IMR-90 (cell line): ENCODE data around the gene IGF2R. TPM values are rescaled to one million over a fixed set of nuclear protein-coding genes. Genes with fewer than 3 reads are reported as not detected.

Source experiments
- ATAC-seq: fragments of 200-7000 bp; cut with Tn5 transposase; 2 replicates; pipeline ENCODE4 v1.9.1; 2020; ENCODE audit warnings: low read depth, mild to moderate bottlenecking, moderate library complexity
- BruUV-seq: library from RNA; stranded (reverse); fragments of 400-500 nt; replicated peaks from 2 replicates; lab custom pipeline; 2021; lab: Mats Ljungman, UMichigan
- CTCF ChIA-PET: fragments of 300-600 bp; formaldehyde crosslinking; extraction: SDS; loops from one replicate; lab custom pipeline; 2021; ENCODE audit warnings: antibody characterized with exemption; lab: Yijun Ruan, JAX
- POLR2A ChIA-PET: fragments of 300-600 bp; sonication (Branson Sonifier 250); formaldehyde crosslinking; loops from one replicate; lab custom pipeline; 2022; ENCODE audit warnings: antibody characterized with exemption; ENCODE audit not compliant: unreplicated experiment; lab: Charles Lee
- DNase-seq: peaks from one replicate; pipeline ENCODE4 v3.0.0; 2013
- H2AFZ ChIP-seq: replicated peaks from 2 replicates; pipeline ENCODE3; 2013; ENCODE audit warnings: low read length, mild to moderate bottlenecking; ENCODE audit not compliant: poor library complexity
- H2AK5ac ChIP-seq: 2 replicates; pipeline ENCODE4 v1.6.1; 2013; ENCODE audit warnings: low read depth, low read length, inconsistent platforms
- H2AK9ac ChIP-seq: replicated peaks from 2 replicates; pipeline ENCODE3; 2013; ENCODE audit warnings: mild to moderate bottlenecking, low read depth, low read length, moderate library complexity; ENCODE audit not compliant: poor library complexity
- H2BK120ac ChIP-seq: 2 replicates; pipeline ENCODE4 v1.6.1; 2013; ENCODE audit warnings: low read depth, low read length, inconsistent platforms
- H2BK15ac ChIP-seq: 3 replicates; pipeline ENCODE4 v1.6.1; 2013; ENCODE audit warnings: low read depth, low read length, inconsistent platforms
- H2BK20ac ChIP-seq: 2 replicates; pipeline ENCODE4 v1.6.1; 2013; ENCODE audit warnings: low read depth, mild to moderate bottlenecking, inconsistent platforms, low read length, moderate library complexity
- H2BK5ac ChIP-seq: 2 replicates; pipeline ENCODE4 v1.6.1; 2013; ENCODE audit warnings: mild to moderate bottlenecking, low read depth, low read length, inconsistent platforms; ENCODE audit not compliant: poor library complexity, severe bottlenecking
- H3K14ac ChIP-seq: replicated peaks from 2 replicates; pipeline ENCODE4 v1.6.1; 2013; ENCODE audit warnings: low read depth, low read length, inconsistent platforms
- H3K18ac ChIP-seq: 2 replicates; pipeline ENCODE4 v1.6.1; 2013; ENCODE audit warnings: low read depth, low read length, control low read depth
- H3K23ac ChIP-seq: 2 replicates; pipeline ENCODE4 v1.6.1; 2013; ENCODE audit warnings: low read depth, low read length, inconsistent platforms
- H3K27ac ChIP-seq: 2 replicates; pipeline ENCODE4 v1.5.1; 2013; ENCODE audit warnings: mild to moderate bottlenecking, control low read depth, low read length; ENCODE audit not compliant: insufficient read depth
- H3K27me3 ChIP-seq: 2 replicates; pipeline ENCODE4 v1.6.1; 2013; ENCODE audit warnings: low read length; ENCODE audit not compliant: control insufficient read depth, insufficient read depth
- H3K36me3 ChIP-seq: 2 replicates; pipeline ENCODE4 v1.6.1; 2013; ENCODE audit warnings: low read length, mixed read lengths; ENCODE audit not compliant: control insufficient read depth, insufficient read depth
- H3K4ac ChIP-seq: 2 replicates; pipeline ENCODE4 v1.6.1; 2013; ENCODE audit warnings: low read depth, low read length, inconsistent platforms
- H3K4me1 ChIP-seq: 2 replicates; pipeline ENCODE4 v1.6.1; 2013; ENCODE audit warnings: low read length, mixed read lengths; ENCODE audit not compliant: control insufficient read depth, insufficient read depth
- H3K4me2 ChIP-seq: 2 replicates; pipeline ENCODE4 v1.6.1; 2013; ENCODE audit warnings: low read depth, mild to moderate bottlenecking, control low read depth, low read length, moderate library complexity
- H3K4me3 ChIP-seq: 2 replicates; pipeline ENCODE4 v1.5.1; 2013; ENCODE audit warnings: low read depth, mild to moderate bottlenecking, control low read depth, low read length, moderate library complexity; ENCODE audit not compliant: insufficient read depth
- H3K56ac ChIP-seq: 2 replicates; pipeline ENCODE4 v1.6.1; 2013; ENCODE audit warnings: low read length, inconsistent platforms; ENCODE audit not compliant: insufficient read depth; ENCODE audit errors: extremely low read depth
- H3K79me1 ChIP-seq, 2 experiments: 2 replicates each; pipeline ENCODE4 v1.6.1; 2013; ENCODE audit warnings: low read length in 2 of 2, inconsistent platforms in 1 of 2, low read depth in 1 of 2
- H3K9ac ChIP-seq: 2 replicates; pipeline ENCODE4 v1.6.1; 2013; ENCODE audit warnings: low read depth, low read length, control low read depth
- H3K9me1 ChIP-seq: 2 replicates; pipeline ENCODE4 v1.6.1; 2013; ENCODE audit warnings: low read length, inconsistent platforms; ENCODE audit not compliant: insufficient read depth
- H3K9me3 ChIP-seq: 2 replicates; pipeline ENCODE4 v1.6.1; 2013; ENCODE audit warnings: low read length; ENCODE audit not compliant: control insufficient read depth, insufficient read depth
- H4K20me1 ChIP-seq: 2 replicates; pipeline ENCODE4 v1.6.1; 2013; ENCODE audit warnings: low read length, inconsistent platforms; ENCODE audit not compliant: insufficient read depth
- H4K5ac ChIP-seq: 2 replicates; pipeline ENCODE4 v1.6.1; 2013; ENCODE audit warnings: mild to moderate bottlenecking, low read depth, low read length, control low read depth
- H4K8ac ChIP-seq, 2 experiments: 2 replicates each; pipeline ENCODE4 v1.6.1; 2013; ENCODE audit warnings: low read depth in 2 of 2, low read length in 2 of 2, control low read depth in 1 of 2, inconsistent platforms in 1 of 2
- H4K91ac ChIP-seq: 2 replicates; pipeline ENCODE4 v1.6.1; 2013; ENCODE audit warnings: low read depth, low read length, inconsistent platforms; ENCODE audit not compliant: insufficient read depth
- BHLHE40 ChIP-seq: fragments of 150-350 bp; IDR thresholded peaks from 2 replicates; pipeline ENCODE4 v1.6.1; 2016; ENCODE audit warnings: mild to moderate bottlenecking, low read depth, low read length
- CEBPB ChIP-seq: IDR thresholded peaks from 2 replicates; pipeline ENCODE4 v1.6.1; 2012; ENCODE audit warnings: low read depth, low read length, improper control_type of control experiment
- CHD1 ChIP-seq: IDR thresholded peaks from 2 replicates; pipeline ENCODE4 v1.6.1; 2012; ENCODE audit warnings: low read depth, low read length, improper control_type of control experiment
- FOS ChIP-seq: fragments of 150-350 bp; IDR thresholded peaks from 2 replicates; pipeline ENCODE4 v1.6.1; 2016; ENCODE audit warnings: low read depth, low read length
- MAFK ChIP-seq: IDR thresholded peaks from 2 replicates; pipeline ENCODE4 v1.6.1; 2012; ENCODE audit warnings: low read depth, low read length, improper control_type of control experiment
- MAZ ChIP-seq: IDR thresholded peaks from 2 replicates; pipeline ENCODE4 v1.6.1; 2012; ENCODE audit warnings: low read depth, mild to moderate bottlenecking, low read length, improper control_type of control experiment, moderate library complexity, borderline replicate concordance
- NFE2L2 ChIP-seq: fragments of 150-350 bp; IDR thresholded peaks from 2 replicates; pipeline ENCODE4 v1.6.1; 2016; ENCODE audit warnings: low read depth, mild to moderate bottlenecking, low read length
- POLR2A ChIP-seq: IDR thresholded peaks from 2 replicates; pipeline ENCODE4 v1.6.1; 2012; ENCODE audit warnings: mild to moderate bottlenecking, low read depth, low read length
- RAD21 ChIP-seq: IDR thresholded peaks from 2 replicates; pipeline ENCODE4 v1.6.1; 2012; ENCODE audit warnings: low read length, improper control_type of control experiment
- RCOR1 ChIP-seq: IDR thresholded peaks from 2 replicates; pipeline ENCODE4 v1.6.1; 2012; ENCODE audit warnings: mild to moderate bottlenecking, low read length, improper control_type of control experiment; ENCODE audit not compliant: insufficient replicate concordance
- RFX5 ChIP-seq: IDR thresholded peaks from 2 replicates; pipeline ENCODE4 v1.8.0; 2012; ENCODE audit warnings: low read depth, mild to moderate bottlenecking, low read length, moderate library complexity
- SMC3 ChIP-seq: fragments of 150-350 bp; IDR thresholded peaks from 2 replicates; pipeline ENCODE4 v1.6.1; 2016; ENCODE audit warnings: low read depth, mild to moderate bottlenecking, antibody characterized with exemption, low read length, moderate library complexity
- WGBS, 2 experiments: methylation state at CpG; one replicate each; pipeline versions ENCODE4 v1.1.5 to v1.1.7; 2013; ENCODE audit warnings: missing lambda C conversion rate in 2 of 2; ENCODE audit not compliant: insufficient read length in 1 of 2; ENCODE audit errors: extremely low coverage in 2 of 2; 5-methylcytosine and 5-hydroxymethylcytosine counted together
- dilution Hi-C: fragments of 300-500 bp; cut with HindIII; formaldehyde crosslinking; loops from one replicate; pipeline ENCODE4 v1.14.3; 2018; ENCODE audit warnings: low sequenced_read_pairs; ENCODE audit not compliant: unreplicated experiment
- in situ Hi-C: fragments of 300-500 bp; cut with MboI; formaldehyde crosslinking; loops from 3 replicates; pipeline ENCODE4 v1.14.3; 2019; ENCODE audit warnings: low sequenced_read_pairs, inconsistent platforms, mixed read lengths
- intact Hi-C: fragments of 100-400 bp; cut with micrococcal nuclease; formaldehyde crosslinking; loops from 2 replicates; pipeline ENCODE4 v1.10.0; 2022
- polyA plus RNA-seq, 3 experiments: library from polyadenylated mRNA; depleted of rRNA; stranded (reverse); fragments of >200 nt; gene quantifications; 2 replicates each; pipeline ENCODE4 v1.2.3, GENCODE V29; 2012; ENCODE audit warnings: low replicate concordance in 1 of 3
- total RNA-seq: library from RNA; depleted of rRNA; stranded (reverse); fragments of >200 nt; gene quantifications from 2 replicates; pipeline ENCODE4 v1.2.3, GENCODE V29; 2012
- TF ChIP-seq, protein P1 (sequence below): fragments of 150-350 bp; IDR thresholded peaks from 2 replicates; pipeline ENCODE4 v1.6.1; 2017; ENCODE audit warnings: mild to moderate bottlenecking, antibody characterized with exemption, low read length, low read depth
- TF ChIP-seq, protein P2 (sequence below): fragments of 150-350 bp; IDR thresholded peaks from 2 replicates; pipeline ENCODE4 v1.6.1; 2016; ENCODE audit warnings: low read depth, mild to moderate bottlenecking, low read length, moderate library complexity, borderline replicate concordance
- TF ChIP-seq, protein P3 (sequence below): conservative IDR thresholded peaks from 2 replicates; pipeline ENCODE4 v1.5.1; 2012; ENCODE audit warnings: mild to moderate bottlenecking, low read depth, low read length, improper control_type of control experiment

IGF2R gene
- total and polyA plus RNA-seq, 2 of the 4 experiments (the other 2 are of a cell fraction) = 33.2 to 41.4 TPM

DNA sequence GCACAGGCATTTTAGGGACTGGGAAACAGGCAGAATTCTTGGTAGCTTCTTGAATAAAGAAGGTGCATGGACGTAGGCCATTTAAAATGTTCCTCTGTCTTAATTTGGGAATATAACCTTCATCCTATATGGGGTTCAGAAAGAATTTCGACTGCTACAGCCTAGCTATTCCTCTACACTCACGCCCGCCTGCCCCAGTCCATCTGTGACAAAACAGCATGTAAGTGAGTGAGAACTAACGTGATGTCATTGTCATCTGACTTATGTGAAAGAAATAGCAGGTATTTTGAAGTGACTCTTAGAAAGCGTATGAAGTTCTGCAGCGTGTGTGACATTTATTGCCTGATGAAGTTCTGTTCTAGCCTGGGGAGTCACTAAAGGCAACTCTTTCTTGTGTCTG lies 100.6 kb downstream of the IGF2R start:
- no peak overlapping the region for H2AFZ ChIP-seq
- no peak overlapping the region for H3K4me3 ChIP-seq
- no peak overlapping the region for H3K4ac ChIP-seq
- no peak overlapping the region for H2BK5ac ChIP-seq
- intact Hi-C loops = no loop called here
- POLR2A ChIA-PET = no interaction called here
- H3K27me3 ChIP-seq = no peaks in the 10 kb centered on the region
- no peak overlapping the region for H3K4me2 ChIP-seq
- H3K4me1 ChIP-seq = no peaks in the 10 kb centered on the region
- no peaks in the 10 kb centered on the region for H3K9me3 ChIP-seq
- H3K36me3 ChIP-seq = peaks cover 71% of the 10 kb centered on the region
- dilution Hi-C loops = no loop called here
- no TSS peak for BruUV-seq
- WGBS, 2 experiments = 100% methylated on average over 1 of the region's 7 CpGs; no CpG with 5 or more reads in 1 of the 2 experiments
- in situ Hi-C loops = no loop called here
- no peak overlapping the region for H3K56ac ChIP-seq
- H4K91ac ChIP-seq = no peak overlapping the region
- no peaks in the 10 kb centered on the region; a peak in 1 of 4 replicates for H3K79me1 ChIP-seq
- DNase-seq (no peak), ATAC-seq (no peak)
- H2AK5ac ChIP-seq = no peak overlapping the region
- TF ChIP-seq, protein P1, sequence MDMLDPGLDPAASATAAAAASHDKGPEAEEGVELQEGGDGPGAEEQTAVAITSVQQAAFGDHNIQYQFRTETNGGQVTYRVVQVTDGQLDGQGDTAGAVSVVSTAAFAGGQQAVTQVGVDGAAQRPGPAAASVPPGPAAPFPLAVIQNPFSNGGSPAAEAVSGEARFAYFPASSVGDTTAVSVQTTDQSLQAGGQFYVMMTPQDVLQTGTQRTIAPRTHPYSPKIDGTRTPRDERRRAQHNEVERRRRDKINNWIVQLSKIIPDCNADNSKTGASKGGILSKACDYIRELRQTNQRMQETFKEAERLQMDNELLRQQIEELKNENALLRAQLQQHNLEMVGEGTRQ = no peak
- no peak for TF ChIP-seq RCOR1
- TF ChIP-seq MAZ = no peak
- TF ChIP-seq BHLHE40 = no peak
- no peak for TF ChIP-seq RFX5
- TF ChIP-seq CHD1 = no peak
- TF ChIP-seq, protein P2, sequence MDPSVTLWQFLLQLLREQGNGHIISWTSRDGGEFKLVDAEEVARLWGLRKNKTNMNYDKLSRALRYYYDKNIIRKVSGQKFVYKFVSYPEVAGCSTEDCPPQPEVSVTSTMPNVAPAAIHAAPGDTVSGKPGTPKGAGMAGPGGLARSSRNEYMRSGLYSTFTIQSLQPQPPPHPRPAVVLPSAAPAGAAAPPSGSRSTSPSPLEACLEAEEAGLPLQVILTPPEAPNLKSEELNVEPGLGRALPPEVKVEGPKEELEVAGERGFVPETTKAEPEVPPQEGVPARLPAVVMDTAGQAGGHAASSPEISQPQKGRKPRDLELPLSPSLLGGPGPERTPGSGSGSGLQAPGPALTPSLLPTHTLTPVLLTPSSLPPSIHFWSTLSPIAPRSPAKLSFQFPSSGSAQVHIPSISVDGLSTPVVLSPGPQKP = no peak
- TF ChIP-seq, protein P3, sequence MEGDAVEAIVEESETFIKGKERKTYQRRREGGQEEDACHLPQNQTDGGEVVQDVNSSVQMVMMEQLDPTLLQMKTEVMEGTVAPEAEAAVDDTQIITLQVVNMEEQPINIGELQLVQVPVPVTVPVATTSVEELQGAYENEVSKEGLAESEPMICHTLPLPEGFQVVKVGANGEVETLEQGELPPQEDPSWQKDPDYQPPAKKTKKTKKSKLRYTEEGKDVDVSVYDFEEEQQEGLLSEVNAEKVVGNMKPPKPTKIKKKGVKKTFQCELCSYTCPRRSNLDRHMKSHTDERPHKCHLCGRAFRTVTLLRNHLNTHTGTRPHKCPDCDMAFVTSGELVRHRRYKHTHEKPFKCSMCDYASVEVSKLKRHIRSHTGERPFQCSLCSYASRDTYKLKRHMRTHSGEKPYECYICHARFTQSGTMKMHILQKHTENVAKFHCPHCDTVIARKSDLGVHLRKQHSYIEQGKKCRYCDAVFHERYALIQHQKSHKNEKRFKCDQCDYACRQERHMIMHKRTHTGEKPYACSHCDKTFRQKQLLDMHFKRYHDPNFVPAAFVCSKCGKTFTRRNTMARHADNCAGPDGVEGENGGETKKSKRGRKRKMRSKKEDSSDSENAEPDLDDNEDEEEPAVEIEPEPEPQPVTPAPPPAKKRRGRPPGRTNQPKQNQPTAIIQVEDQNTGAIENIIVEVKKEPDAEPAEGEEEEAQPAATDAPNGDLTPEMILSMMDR = no peak
- TF ChIP-seq FOS = no peak
- no peak for TF ChIP-seq CEBPB
- no peak for TF ChIP-seq POLR2A
- no peak for TF ChIP-seq NFE2L2
- TF ChIP-seq MAFK = no peak
- no peak for TF ChIP-seq SMC3
- no peak for TF ChIP-seq RAD21
- H3K23ac ChIP-seq = no peak overlapping the region
- H4K20me1 ChIP-seq = no peaks in the 10 kb centered on the region
- no peak overlapping the region for H4K5ac ChIP-seq
- no peaks in the 10 kb centered on the region for H3K9me1 ChIP-seq
- no peak overlapping the region for H2BK20ac ChIP-seq
- no peak overlapping the region for H2AK9ac ChIP-seq
- CTCF ChIA-PET = no interaction called here
- H3K27ac ChIP-seq = no peak overlapping the region
- no peak overlapping the region for H3K18ac ChIP-seq
- no peak overlapping the region for H2BK15ac ChIP-seq
- no peak overlapping the region for H4K8ac ChIP-seq
- no peak overlapping the region for H2BK120ac ChIP-seq
- no peak overlapping the region for H3K9ac ChIP-seq
- H3K14ac ChIP-seq = no peak overlapping the region
